Adrenal gland (tissue), 12 donors: ENCODE measurements around the gene CDK11A. TPM values are rescaled to one million over a fixed set of nuclear protein-coding genes. Genes with fewer than 3 reads are reported as not detected.
"Not testable (repeated sequence)": the region's sequence is repeated elsewhere in the genome, so short reads cannot be mapped to it uniquely, and the experiment has no call there.

Experiments used
- DNase-seq, 7 donors: peaks; one replicate each; pipeline ENCODE4 v3.0.0-alpha.2; 2019 to 2020
- H3K27ac ChIP-seq, 5 donors: fragments of 200-600 bp; sonication (generic) in 4 of 5; 1 replicate in 3 of 5; 2 replicates in 2 of 5; pipeline versions ENCODE4 v1.5.1 to v1.8.0; 2016 to 2020; ENCODE audit warnings: mild to moderate bottlenecking in 1 of 5
- H3K27me3 ChIP-seq: fragments of 200-600 bp; 2 replicates; pipeline ENCODE4 v1.8.0; 2021
- H3K36me3 ChIP-seq, 2 donors: fragments of 200-600 bp; replicated peaks in 1 of 2; 1 replicate in 1 of 2; 2 replicates in 1 of 2; pipeline versions ENCODE4 v1.5.1 to v1.8.0; 2018 to 2022
- H3K4me1 ChIP-seq, 2 donors: fragments of 200-600 bp; replicated peaks in 1 of 2; 1 replicate in 1 of 2; 2 replicates in 1 of 2; pipeline versions ENCODE4 v1.5.1 to v1.8.0; 2018 to 2021
- H3K4me3 ChIP-seq, 4 donors: fragments of 200-600 bp; sonication (generic) in 3 of 4; one replicate each; pipeline ENCODE4 v1.5.1; 2016 to 2018
- H3K9me3 ChIP-seq, 3 donors: fragments of 200-600 bp; sonication (generic) in 1 of 3; replicated peaks in 1 of 3; 1 replicate in 2 of 3; 2 replicates in 1 of 3; pipeline versions ENCODE4 v1.5.1 to v1.8.0; 2016 to 2021
- CTCF ChIP-seq, 6 experiments: fragments of 450-650 bp in 4 of 6; fragments of 200-600 bp in 2 of 6; sonication (generic) in 1 of 6; IDR thresholded peaks; 1 replicate in 5 of 6; 2 replicates in 1 of 6; pipeline versions ENCODE4 v1.5.1 to v1.8.0; 2016 to 2021; ENCODE audit warnings: antibody characterized with exemption in 6 of 6, mild to moderate bottlenecking in 2 of 6, moderate library complexity in 1 of 6
- POLR2A ChIP-seq, 2 donors: fragments of 450-650 bp; IDR thresholded peaks; one replicate each; pipeline ENCODE4 v1.6.1; 2017; ENCODE audit warnings: antibody characterized with exemption in 2 of 2, mild to moderate bottlenecking in 2 of 2, moderate library complexity in 1 of 2
- WGBS, 4 donors: extraction: QIAGEN DNeasy Blood & Tissue Kit in 2 of 4; methylation state at CpG; one replicate each; pipeline versions ENCODE4 v1.1.5 to v1.1.7; 2013 to 2017; 5-methylcytosine and 5-hydroxymethylcytosine counted together
- intact Hi-C, 2 donors: fragments of 100-400 bp; cut with DNase I; formaldehyde crosslinking; loops; one replicate each; pipeline versions ENCODE4 v1.14.1 to v1.15.0; 2022 to 2023
- polyA plus RNA-seq, 3 donors: library from polyadenylated mRNA; stranded (reverse); fragments of 200-250 nt in 2 of 3; fragments of 350-450 nt in 1 of 3; fragmentation: Illumina TruSeq in 1 of 3; extraction: RNeasy Lipid Tissue Mini Kit (QIAGEN cat#74804) in 1 of 3; gene quantifications; one replicate each; pipeline ENCODE4 v1.2.3, GENCODE V29; 2013 to 2014
- total RNA-seq, 9 donors: library from RNA; depleted of rRNA in 4 of 9; stranded (reverse); fragments of >200 nt in 4 of 9; fragments of 120-200 nt in 1 of 9; fragmentation: NEBNext Ultra II Directional in 1 of 9; extraction: Animal tissue kit (Norgen Biotek cat#: 25700) in 1 of 9; gene quantifications; one replicate each; pipeline versions ENCODE4 v1.1.0 to v1.2.4, GENCODE V29; 2013 to 2023
- donor health status: healthy with polysubstance abuse.
- donor health status: Bipolar disorder and iron deficiency.
- donor health status: DM: yes; HTN: yes; CAD: no.
- donor health status: DM: no; HTN: no; CAD: no.
- donor health status: DM: no; HTN: no; CAD: no.
- donor health status: DM: yes; HTN: yes; CAD: no.

CDK11A gene
- total and polyA plus RNA-seq, 12 donors = 2.1 to 302 (median 25.7) TPM

- peaks cover 0 to 20% of the 10 kb centered on the region in 2 donors for H3K36me3 ChIP-seq
- H3K4me1 ChIP-seq, H3K27me3 ChIP-seq, intact Hi-C loops, H3K9me3 ChIP-seq, H3K4me3 ChIP-seq: not testable (repeated sequence)
- WGBS, 4 donors = 55 to 77% (median 70%) methylated on average over 4 to 9 of the region's 9 CpGs
- DNase-seq = peak in 1 of 7 donors; percentile 11
- H3K27ac ChIP-seq = peak overlapping the region in 3 of 5 donors; percentile 14 to 72 (median 52)
These were observed 61.8 kb downstream of the CDK11A start for GRCh38 chr1:1662392-1662791.

GRCh38 chr1:1658583-1659549 lies 65.3 kb downstream of the CDK11A start, which contains the start of gene CDK11B:
CDK11B (minus strand) TSS chr1:1659004; CDS start chr1:1657485, 1,519 bp downstream.
- H3K4me3 ChIP-seq = peak within 1 kb of the TSS in 3 of 4 donors; percentile 62 to 89 (median 73)
- intact Hi-C loops, H3K4me1 ChIP-seq, H3K27me3 ChIP-seq, H3K9me3 ChIP-seq: not testable (repeated sequence)
- H3K36me3 ChIP-seq = peaks cover 5 to 31% of the 10 kb centered on the region in 2 donors
- 0% methylated on average over 62 to 65 of the region's 96 CpGs; no CpG with 5 or more reads in 2 of the 4 donors for WGBS, 4 donors
- peak in 5 of 6 experiments; percentile 20 to 45 (median 31) for TF ChIP-seq CTCF (IDR thresholded peaks at IDR 0.05)
- peak in 1 of 2 donors; percentile 67 for TF ChIP-seq POLR2A (IDR thresholded peaks at IDR 0.05)
- peak; percentile 92 to 99 (median 94) for DNase-seq
- peak within 1 kb of the TSS; percentile 77 to 100 (median 98) for H3K27ac ChIP-seq

Other genes with a start within 250 kb of the CDK11A start
- 10 to 100 TPM; 16.9 to 46.3 (median 29.0) TPM for gene ATAD3A, start 212.2 kb downstream of the CDK11A start, total RNA-seq
- gene ATAD3A, start 212.2 kb downstream of the CDK11A start, polyA plus RNA-seq = 10 to 100 TPM in 2 of 3 donors, 1 to 10 TPM in 1; 7.8 to 40.7 (median 25.1) TPM
- gene TMEM240, start 183.7 kb downstream of the CDK11A start, total RNA-seq = 1 to 10 TPM in 8 of 9 donors, under 1 TPM in 1; 0.95 to 7.0 (median 3.9) TPM
- 10 to 100 TPM in 1 of 3 donors, 1 to 10 TPM in 1, not detected in 1; 5.5 to 12.4 TPM for gene TMEM240, start 183.7 kb downstream of the CDK11A start, polyA plus RNA-seq
- gene SSU72, start 149.5 kb downstream of the CDK11A start, total RNA-seq = 100 to 1,000 TPM in 5 of 9 donors, 10 to 100 TPM in 4; 50.1 to 219 (median 107) TPM
- 100 to 1,000 TPM in 2 of 3 donors, 10 to 100 TPM in 1; 84.2 to 132 (median 108) TPM for gene SSU72, start 149.5 kb downstream of the CDK11A start, polyA plus RNA-seq
- 10 to 100 TPM in 8 of 9 donors, 1 to 10 TPM in 1; 9.4 to 73.6 (median 33.7) TPM for gene FNDC10, start 124.2 kb downstream of the CDK11A start, total RNA-seq
- 10 to 100 TPM in 2 of 3 donors, 1 to 10 TPM in 1; 2.0 to 40.1 (median 39.7) TPM for gene FNDC10, start 124.2 kb downstream of the CDK11A start, polyA plus RNA-seq
- gene MIB2, start 108.9 kb downstream of the CDK11A start, total RNA-seq = 100 to 1,000 TPM in 2 of 9 donors, 10 to 100 TPM in 7; 25.5 to 158 (median 85.3) TPM
- gene MIB2, start 108.9 kb downstream of the CDK11A start, polyA plus RNA-seq = 100 to 1,000 TPM in 2 of 3 donors, 1 to 10 TPM in 1; 1.3 to 608 (median 224) TPM
- 10 to 100 TPM in 3 of 9 donors, 1 to 10 TPM in 6; 1.6 to 21.5 (median 7.8) TPM for gene MMP23B, start 92.2 kb downstream of the CDK11A start, total RNA-seq
- 10 to 100 TPM in 1 of 3 donors, 1 to 10 TPM in 1, not detected in 1; 9.8 to 28.0 TPM for gene MMP23B, start 92.2 kb downstream of the CDK11A start, polyA plus RNA-seq
- gene CDK11B, start 65.4 kb downstream of the CDK11A start, total RNA-seq = 10 to 100 TPM in 8 of 9 donors, 1 to 10 TPM in 1; 8.8 to 23.6 (median 16.7) TPM
- 10 to 100 TPM; 26.5 to 65.4 (median 43.6) TPM for gene CDK11B, start 65.4 kb downstream of the CDK11A start, polyA plus RNA-seq
- 10 to 100 TPM; 20.6 to 89.5 (median 50.6) TPM for gene SLC35E2B, start 31.6 kb downstream of the CDK11A start, total RNA-seq
- gene SLC35E2B, start 31.6 kb downstream of the CDK11A start, polyA plus RNA-seq = 10 to 100 TPM; 11.2 to 50.8 (median 37.4) TPM
- gene NADK, start 54.1 kb upstream of the CDK11A start, total RNA-seq = 100 to 1,000 TPM in 8 of 9 donors, 10 to 100 TPM in 1; 66.2 to 195 (median 170) TPM
- 100 to 1,000 TPM in 2 of 3 donors, 10 to 100 TPM in 1; 73.0 to 150 (median 102) TPM for gene NADK, start 54.1 kb upstream of the CDK11A start, polyA plus RNA-seq
- gene GNB1, start 166.7 kb upstream of the CDK11A start, total RNA-seq = 100 to 1,000 TPM in 8 of 9 donors, 10 to 100 TPM in 1; 79.6 to 331 (median 172) TPM
- gene GNB1, start 166.7 kb upstream of the CDK11A start, polyA plus RNA-seq = 100 to 1,000 TPM in 1 of 3 donors, 10 to 100 TPM in 2; 81.7 to 482 (median 84.8) TPM
- gene CALML6, start 190.9 kb upstream of the CDK11A start, total RNA-seq = under 1 TPM in 4 of 9 donors, not detected in 5; 0.17 to 0.61 (median 0.35) TPM
- 1 to 10 TPM in 2 of 3 donors, not detected in 1; 3.2 to 4.7 TPM for gene CALML6, start 190.9 kb upstream of the CDK11A start, polyA plus RNA-seq
- gene TMEM52, start 194.9 kb upstream of the CDK11A start, total RNA-seq = 10 to 100 TPM in 8 of 9 donors, 1 to 10 TPM in 1; 7.0 to 95.4 (median 58.8) TPM
- gene TMEM52, start 194.9 kb upstream of the CDK11A start, polyA plus RNA-seq = 10 to 100 TPM; 20.9 to 94.0 (median 64.7) TPM